Keratinocyte (primary cell): ENCODE measurements around the gene TBX3. TPM values are rescaled to one million over a fixed set of nuclear protein-coding genes. Genes with fewer than 3 reads are reported as not detected.

Experiments used
- DNase-seq: peaks from one replicate; pipeline ENCODE4 v3.0.0-alpha.2; 2011; ENCODE audit warnings: low read depth, missing footprints, low spot score
- FAIRE-seq: peaks from 2 replicates; lab custom pipeline; 2011; peaks lifted over from hg19 to GRCh38; lab: Jason Lieb, UNC
- H2AFZ ChIP-seq: 2 replicates; pipeline ENCODE4 v1.6.0; 2012; ENCODE audit warnings: low read length, control low read depth, inconsistent platforms; ENCODE audit not compliant: control insufficient read depth
- H3K27ac ChIP-seq: 2 replicates; pipeline ENCODE4 v1.5.1; 2011; ENCODE audit warnings: low read length; ENCODE audit not compliant: control insufficient read depth, insufficient read depth
- H3K27me3 ChIP-seq: 3 replicates; pipeline ENCODE4 v1.6.0; 2011; ENCODE audit warnings: low read length; ENCODE audit not compliant: control insufficient read depth, insufficient read depth; ENCODE audit errors: extremely low read depth
- H3K36me3 ChIP-seq, 2 experiments: 2 replicates in 1 of 2; 3 replicates in 1 of 2; pipeline ENCODE4 v1.5.1; 2011; ENCODE audit warnings: low read length in 2 of 2, mild to moderate bottlenecking in 1 of 2; ENCODE audit not compliant: control insufficient read depth in 2 of 2, insufficient read depth in 2 of 2; ENCODE audit errors: extremely low read depth in 1 of 2
- H3K4me1 ChIP-seq: 3 replicates; pipeline ENCODE4 v1.5.1; 2011; ENCODE audit warnings: low read length; ENCODE audit not compliant: control insufficient read depth, insufficient read depth; ENCODE audit errors: extremely low read depth
- H3K4me2 ChIP-seq: 3 replicates; pipeline ENCODE4 v1.6.0; 2011; ENCODE audit warnings: low read depth, low read length; ENCODE audit not compliant: control insufficient read depth, insufficient read depth; ENCODE audit errors: extremely low read depth
- H3K4me3 ChIP-seq, 3 experiments: fragments of 200-600 bp in 1 of 3; sonication (generic) in 1 of 3; 2 replicates in 2 of 3; 3 replicates in 1 of 3; pipeline ENCODE4 v1.5.1; 2011 to 2016; ENCODE audit warnings: low read length in 3 of 3, mild to moderate bottlenecking in 3 of 3, control low read depth in 2 of 3, inconsistent platforms in 1 of 3, low read depth in 1 of 3, mixed read lengths in 1 of 3, mixed run types in 1 of 3, moderate library complexity in 1 of 3; ENCODE audit not compliant: control insufficient read depth in 2 of 3, insufficient read depth in 2 of 3; ENCODE audit errors: extremely low read depth in 1 of 3
- H3K79me2 ChIP-seq: 2 replicates; pipeline ENCODE4 v1.6.0; 2012; ENCODE audit warnings: low read length; ENCODE audit not compliant: control insufficient read depth, insufficient read depth
- H3K9ac ChIP-seq: 3 replicates; pipeline ENCODE4 v1.6.0; 2011; ENCODE audit warnings: low read length; ENCODE audit not compliant: control insufficient read depth, insufficient read depth; ENCODE audit errors: extremely low read depth
- H3K9me1 ChIP-seq: 3 replicates; pipeline ENCODE4 v1.6.0; 2011; ENCODE audit warnings: low read length; ENCODE audit not compliant: control insufficient read depth, insufficient read depth; ENCODE audit errors: extremely low read depth
- H3K9me3 ChIP-seq: 2 replicates; pipeline ENCODE4 v1.5.1; 2012; ENCODE audit warnings: low read depth, low read length; ENCODE audit not compliant: control insufficient read depth
- H4K20me1 ChIP-seq: 3 replicates; pipeline ENCODE4 v1.6.0; 2011; ENCODE audit warnings: low read length; ENCODE audit not compliant: control insufficient read depth, insufficient read depth; ENCODE audit errors: extremely low read depth
- CTCF ChIP-seq, 3 experiments: IDR thresholded peaks in 1 of 3; conservative IDR thresholded peaks in 1 of 3; optimal IDR thresholded peaks in 1 of 3; 2 replicates in 2 of 3; 3 replicates in 1 of 3; pipeline versions ENCODE3 to v1.5.1; 2011; ENCODE audit warnings: low read length in 3 of 3, mild to moderate bottlenecking in 3 of 3, moderate library complexity in 2 of 3, control low read depth in 1 of 3, inconsistent platforms in 1 of 3; ENCODE audit not compliant: insufficient read depth in 2 of 3; ENCODE audit errors: extremely low read depth in 1 of 3
- EZH2 ChIP-seq: IDR thresholded peaks from one replicate; pipeline ENCODE4 v1.6.1; 2012; ENCODE audit warnings: inconsistent platforms, mild to moderate bottlenecking, low read length, moderate library complexity
- dilution Hi-C: fragments of 300-500 bp; cut with MboI; formaldehyde crosslinking; loops from one replicate; pipeline ENCODE4 v1.7.0; 2020; ENCODE audit warnings: low sequenced_read_pairs; ENCODE audit not compliant: extremely low pct_ligation_motif_present
- polyA plus RNA-seq, 5 experiments: library from polyadenylated mRNA; depleted of rRNA in 3 of 5; stranded (reverse) in 3 of 5; stranded (forward) in 1 of 5; unstranded in 1 of 5; fragments of >200 nt; gene quantifications; 1 replicate in 1 of 5; 2 replicates in 3 of 5; 3 replicates in 1 of 5; pipeline versions ENCODE4 v1.2.1 to v1.2.3, GENCODE V29; 2011 to 2012; ENCODE audit warnings: missing spikeins in 2 of 5, low read depth in 1 of 5, low replicate concordance in 1 of 5

Gene TBX3
- polyA plus RNA-seq, 1 donor (not counting 4 experiments of a cell fraction or from before 2014, with no cell fraction given) = 7.8 TPM

GRCh38 chr12:114693059-114693531, 9.1 kb upstream of the TBX3 start:
- no peaks in the 10 kb centered on the region for H4K20me1 ChIP-seq
- H2AFZ ChIP-seq = peak overlapping the region; percentile 94
- H3K79me2 ChIP-seq = no peaks in the 10 kb centered on the region
- peak overlapping the region; percentile 93 for H3K4me2 ChIP-seq
- no peak for DNase-seq
- FAIRE-seq = peak; percentile 56
- no peaks in the 10 kb centered on the region for H3K36me3 ChIP-seq
- H3K4me3 ChIP-seq = peak overlapping the region; percentile 47 to 69 (median 69)
- H3K4me1 ChIP-seq = peaks cover 31% of the 10 kb centered on the region
- TF ChIP-seq CTCF (optimal IDR thresholded peaks at IDR 0.05 in 1 of 3, IDR thresholded peaks at IDR 0.05 in 1 of 3, conservative IDR thresholded peaks at IDR 0.05 in 1 of 3; ENCODE audit: extremely low read depth in 1 of 3, insufficient read depth in 2 of 3, low read length in 3 of 3) = peak in 1 of 3 experiments; percentile 4
- no peak for TF ChIP-seq EZH2
- no peaks in the 10 kb centered on the region for H3K9me3 ChIP-seq
- H3K9me1 ChIP-seq = no peaks in the 10 kb centered on the region
- H3K27me3 ChIP-seq = peaks cover 4% of the 10 kb centered on the region
- peak overlapping the region; percentile 79 for H3K9ac ChIP-seq
- peak overlapping the region; percentile 58 for H3K27ac ChIP-seq
- dilution Hi-C loops = no loop called here

DNA sequence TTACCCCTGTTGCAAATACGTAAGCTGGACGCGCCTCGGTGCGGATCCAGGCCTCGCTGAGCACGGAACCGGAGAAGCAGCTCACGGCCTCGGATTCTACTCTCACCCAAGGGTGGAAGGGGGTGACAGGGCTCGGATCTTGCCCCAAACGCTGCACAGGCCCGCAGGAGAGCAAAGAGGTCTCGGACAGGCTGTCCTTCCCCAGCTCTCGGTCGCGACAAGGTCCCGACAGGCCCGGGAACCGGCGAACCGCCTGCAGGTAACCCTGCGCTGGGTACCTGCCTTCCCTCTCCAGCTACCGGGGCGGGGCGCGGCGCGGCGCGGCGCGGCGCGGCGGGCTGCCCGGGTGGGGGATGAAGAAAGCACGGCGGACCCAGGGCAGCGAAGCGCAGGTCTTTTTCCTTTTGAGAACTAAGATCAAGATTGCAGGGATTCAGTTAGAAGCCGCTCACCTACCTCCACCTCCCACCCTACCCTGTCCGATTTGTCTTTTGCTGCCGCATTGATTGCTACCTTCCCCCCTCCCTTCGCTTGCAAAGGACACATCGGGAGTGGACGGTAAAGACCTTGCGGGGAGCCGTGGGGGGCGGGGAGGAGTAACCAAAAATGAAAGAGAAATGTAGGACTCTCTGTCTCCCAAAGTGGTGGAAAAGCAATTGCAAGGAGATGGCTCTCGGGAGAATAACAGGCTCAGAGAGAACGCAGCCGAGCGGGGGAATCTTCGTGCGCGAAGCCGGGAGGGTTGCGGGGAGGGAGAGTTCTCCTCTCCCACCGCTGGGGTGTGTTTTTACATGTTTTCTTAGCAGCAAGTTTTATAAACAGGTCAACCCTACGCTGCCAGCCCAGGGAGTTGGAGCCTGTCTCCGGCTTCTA, 8.4 kb upstream of the TBX3 start:
- peak overlapping the region; percentile 47 to 69 (median 69) for H3K4me3 ChIP-seq
- DNase-seq = no peak
- no peaks in the 10 kb centered on the region for H3K9me3 ChIP-seq
- FAIRE-seq = no peak
- TF ChIP-seq CTCF (optimal IDR thresholded peaks at IDR 0.05 in 1 of 3, IDR thresholded peaks at IDR 0.05 in 1 of 3, conservative IDR thresholded peaks at IDR 0.05 in 1 of 3; ENCODE audit: extremely low read depth in 1 of 3, insufficient read depth in 2 of 3, low read length in 3 of 3) (peak; percentile 3 to 8 (median 4)), EZH2 (no peak)
- dilution Hi-C loops = no loop called here
- no peaks in the 10 kb centered on the region for H3K27me3 ChIP-seq
- peak overlapping the region; percentile 58 for H3K27ac ChIP-seq
- H4K20me1 ChIP-seq = no peaks in the 10 kb centered on the region
- peak overlapping the region; percentile 94 for H2AFZ ChIP-seq
- H3K36me3 ChIP-seq = no peaks in the 10 kb centered on the region
- H3K4me2 ChIP-seq = peak overlapping the region; percentile 93
- H3K9ac ChIP-seq = peak overlapping the region; percentile 79
- H3K4me1 ChIP-seq = peaks cover 31% of the 10 kb centered on the region
- no peaks in the 10 kb centered on the region for H3K79me2 ChIP-seq
- no peaks in the 10 kb centered on the region for H3K9me1 ChIP-seq
